HG03354 (cell line): ENCODE measurements around the gene SPRR2G.
"Not testable (repeated sequence)": the region's sequence is repeated elsewhere in the genome, so short reads cannot be mapped to it uniquely, and the experiment has no call there.

Experiments
- ATAC-seq: cut with Tn5 transposase; IDR thresholded peaks from one replicate; pipeline ENCODE4 v1.9.1; 2021; ENCODE audit warnings: mild to moderate bottlenecking; ENCODE audit not compliant: unreplicated experiment, poor library complexity, severe bottlenecking

SPRR2G gene

DNA sequence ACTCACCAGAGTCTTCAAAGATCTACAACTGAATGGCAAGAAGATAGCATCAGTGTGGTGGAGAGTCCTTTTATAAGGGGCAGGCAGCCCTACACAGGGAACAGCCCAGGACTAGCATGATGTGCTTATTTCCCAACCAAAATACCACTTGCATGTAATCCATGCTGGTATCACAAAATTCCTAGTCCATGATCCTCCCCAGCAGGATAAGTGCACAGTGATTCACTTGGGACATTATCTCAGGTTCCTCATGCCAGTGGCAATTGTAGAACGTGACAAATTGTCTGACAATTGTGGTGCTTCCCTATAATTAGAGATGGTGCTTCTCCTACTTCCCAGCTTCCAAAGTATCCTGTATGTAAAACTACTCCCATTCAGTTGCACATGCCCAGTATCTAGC, at the start of gene SPRR2G:
Gene SPRR2G (minus strand): TSS at position 45 of the 400 bp plus-strand sequence. CDS start 780 bp downstream, outside the sequence.
- ATAC-seq = no peak

DNA sequence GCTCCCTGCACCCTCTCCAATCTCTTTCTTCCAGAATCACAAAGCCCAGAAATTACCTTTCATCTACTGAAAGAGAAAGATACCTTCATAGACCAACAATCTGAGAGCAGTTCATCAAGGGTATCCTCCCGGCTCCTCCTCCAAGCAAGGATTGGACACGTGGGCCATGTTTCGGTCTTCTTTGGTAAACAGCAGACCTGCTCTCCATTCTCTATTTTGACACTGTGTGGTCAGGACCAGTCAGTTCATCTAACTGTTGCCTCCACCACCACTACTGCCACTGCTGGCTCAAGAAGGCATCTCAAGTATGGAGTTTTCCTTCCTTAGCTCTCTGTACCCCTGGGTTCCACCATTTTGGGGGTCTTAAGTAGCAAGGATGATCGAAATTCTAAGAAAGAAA, 44.5 kb upstream of the SPRR2G start:
- ATAC-seq = no peak

DNA sequence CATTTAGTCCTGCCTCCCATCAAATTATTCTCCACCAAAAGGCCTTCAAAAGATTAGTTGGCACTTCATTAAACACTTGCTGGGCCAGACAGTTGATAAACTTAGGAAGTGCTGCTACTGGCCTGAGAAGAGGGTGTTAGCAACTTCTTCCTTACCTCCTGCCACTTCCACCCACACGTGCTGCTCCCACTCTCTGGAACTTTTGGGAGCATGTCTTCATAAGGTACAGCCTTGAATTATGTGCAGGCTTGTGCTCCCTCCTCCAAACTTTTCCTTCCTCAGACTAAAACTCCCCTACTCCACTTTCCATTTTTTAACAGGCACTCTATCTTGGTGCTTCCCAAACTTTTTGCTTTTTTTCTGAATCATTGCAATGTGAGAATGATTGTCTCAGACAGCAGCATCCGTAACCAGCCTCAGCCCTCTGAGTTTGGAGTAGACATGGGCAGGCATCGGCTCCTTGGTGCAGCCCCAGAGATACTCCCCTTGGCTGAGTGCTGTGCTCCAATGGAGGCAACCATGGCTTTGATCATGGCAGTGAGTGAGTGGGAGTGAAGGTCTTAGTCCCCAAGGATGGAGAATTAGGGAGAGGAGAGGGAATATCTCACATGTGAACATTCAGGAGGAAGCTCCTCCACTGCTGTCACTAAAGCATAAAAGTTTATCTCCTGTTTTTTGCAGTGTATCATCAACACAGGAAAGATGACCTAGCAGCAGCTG, 43.8 kb upstream of the SPRR2G start:
- no peak for ATAC-seq

DNA sequence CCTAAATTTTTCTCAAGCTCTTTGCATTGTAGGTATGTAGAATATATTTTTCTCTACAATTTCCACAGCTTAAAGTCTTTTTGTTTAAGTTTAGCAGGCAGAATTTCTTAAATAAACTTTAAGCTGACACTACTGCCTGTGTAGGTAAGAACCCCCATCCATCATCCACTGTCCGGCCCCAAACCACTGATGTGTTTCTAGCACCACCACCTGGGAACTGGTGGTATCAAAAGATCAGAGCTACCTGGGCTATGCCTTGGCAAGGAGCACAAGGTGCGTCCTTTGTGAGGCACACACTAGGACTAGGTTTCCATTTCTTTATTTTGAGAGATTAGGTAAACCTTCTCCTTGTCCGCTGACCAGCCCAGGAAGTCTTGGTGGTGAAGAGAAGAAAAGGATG, 42.0 kb upstream of the SPRR2G start:
- ATAC-seq = no peak

DNA sequence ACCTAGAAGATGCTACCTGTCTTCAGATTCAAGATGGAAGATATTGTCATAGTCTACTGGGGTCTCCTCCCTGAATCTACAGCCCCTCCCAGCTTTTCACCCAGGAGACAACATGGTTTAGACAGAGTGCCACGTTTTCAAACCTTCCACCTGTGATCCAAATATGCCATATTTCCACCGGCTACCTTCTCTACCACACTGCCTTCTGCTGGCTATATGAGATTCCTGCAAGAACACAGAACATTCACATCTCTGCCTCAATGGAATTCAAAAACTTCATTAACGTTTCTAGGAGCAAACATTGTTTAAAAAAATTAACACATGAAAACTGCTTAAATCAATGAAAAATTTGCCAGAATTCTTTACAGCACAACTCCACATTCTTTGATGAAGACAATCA, 39.7 kb upstream of the SPRR2G start:
- no peak for ATAC-seq

DNA sequence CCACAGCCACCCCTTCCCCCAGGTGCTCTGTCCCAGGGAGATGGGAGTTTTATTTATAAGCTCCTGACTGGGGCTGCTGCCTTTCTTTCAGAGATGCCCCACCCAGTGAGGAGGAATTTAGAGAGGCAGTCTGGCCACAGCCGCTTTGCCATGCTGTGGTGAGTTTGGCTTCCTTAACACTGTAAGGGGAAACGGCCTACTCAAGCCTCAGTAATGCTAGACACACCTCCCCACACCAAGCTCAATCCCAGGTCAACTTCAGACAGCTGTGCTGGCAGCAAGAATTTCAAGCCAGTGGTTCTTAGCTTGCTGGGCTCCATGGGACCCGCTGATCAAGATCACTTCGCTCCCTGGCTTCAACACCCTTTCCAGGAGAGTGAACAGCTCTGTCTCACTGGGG, 37.6 kb upstream of the SPRR2G start:
- ATAC-seq = not testable (repeated sequence)

DNA sequence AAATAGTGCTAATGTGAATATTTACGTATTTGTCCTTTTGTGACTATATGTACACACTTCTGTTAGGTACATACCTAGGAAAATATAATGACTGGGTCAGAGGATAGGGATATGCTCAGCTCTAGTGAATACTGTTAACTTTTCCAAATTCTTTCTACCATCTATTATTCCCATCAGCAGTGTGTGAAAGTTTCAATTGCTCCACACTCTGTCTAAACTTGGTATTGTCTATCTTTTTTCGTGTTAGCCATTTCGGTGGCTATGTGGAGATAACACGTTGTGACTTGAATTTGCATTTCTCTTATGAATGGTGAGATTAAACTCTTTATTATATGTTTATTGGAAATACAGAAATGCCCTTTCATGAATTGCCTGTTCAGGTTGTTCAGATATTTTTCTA, 29.9 kb upstream of the SPRR2G start:
- ATAC-seq = no peak

DNA sequence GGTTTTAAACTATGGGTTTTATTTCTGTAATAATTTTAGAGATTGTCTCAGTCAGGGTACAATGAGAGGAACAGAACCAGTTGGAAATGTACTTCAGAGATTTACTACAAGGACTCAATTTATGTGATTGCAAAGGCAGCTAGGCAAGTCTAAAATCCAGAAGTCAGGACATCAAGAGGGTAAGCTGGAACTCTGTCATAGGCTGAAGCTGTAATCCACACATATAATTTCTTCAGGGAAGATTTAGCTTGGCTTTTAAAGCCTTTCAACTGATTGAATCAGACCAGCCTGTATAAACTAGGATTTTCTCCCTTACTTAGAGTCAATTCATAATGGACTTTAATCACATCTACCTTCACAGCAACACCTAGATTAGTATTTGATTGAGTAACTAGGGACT, 28.2 kb upstream of the SPRR2G start:
- ATAC-seq = no peak

DNA sequence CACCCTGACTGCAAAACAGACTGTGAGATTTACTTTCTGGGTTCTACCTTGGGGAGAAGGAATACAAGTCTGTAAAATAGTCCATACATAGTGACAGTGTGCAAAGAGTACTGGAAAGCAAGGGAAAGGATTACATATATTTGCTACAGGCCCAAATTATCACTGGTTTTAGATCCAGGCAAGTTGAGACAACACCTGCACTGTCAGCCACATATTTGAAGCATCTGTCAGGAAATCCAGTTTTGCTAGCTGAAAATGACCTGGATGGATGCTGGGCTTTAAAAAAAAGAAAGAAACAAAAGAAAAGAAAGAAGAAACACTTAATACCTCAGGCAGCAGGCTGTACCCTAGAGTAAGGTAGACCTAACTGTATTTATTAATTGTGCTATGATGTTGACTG, 23.9 kb upstream of the SPRR2G start:
- ATAC-seq = no peak

DNA sequence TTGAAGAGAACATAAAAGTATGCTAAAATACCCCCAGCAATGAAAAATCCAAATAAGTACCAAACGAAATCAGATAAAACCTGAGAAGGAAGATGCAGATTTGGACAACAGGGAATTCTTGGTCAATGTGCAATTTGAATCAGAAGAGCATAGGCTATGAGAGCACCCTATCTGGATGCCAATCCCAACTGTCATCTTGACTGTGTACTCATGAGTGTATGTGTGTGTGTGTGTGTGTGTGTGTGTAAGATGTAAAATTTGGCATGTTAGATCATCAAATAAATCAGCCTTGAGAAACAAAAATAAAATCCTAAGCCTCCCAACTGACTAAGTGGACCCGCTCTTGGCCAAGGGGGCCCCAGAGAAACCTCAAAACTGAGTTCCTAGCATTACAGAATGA, 18.0 kb upstream of the SPRR2G start:
- ATAC-seq = no peak

DNA sequence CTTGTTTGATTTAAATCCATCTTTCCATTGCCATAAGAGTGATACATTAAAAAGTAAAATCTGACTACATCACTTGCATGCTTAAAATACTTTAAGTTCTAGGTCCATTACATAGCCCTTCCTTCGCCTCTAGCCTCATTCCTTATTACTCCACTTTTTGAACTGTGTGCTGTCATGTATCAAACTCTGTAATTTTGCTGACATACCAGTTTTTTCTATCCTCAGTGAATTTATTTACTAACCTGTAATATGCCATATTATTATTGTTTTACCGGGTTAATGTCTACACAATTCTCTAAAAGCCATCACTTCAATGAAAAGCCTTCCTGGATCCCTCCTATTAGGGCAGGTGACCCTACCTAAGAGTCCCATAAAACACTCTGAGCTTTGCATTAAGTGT, 4.9 kb upstream of the SPRR2G start:
- ATAC-seq = no peak

DNA sequence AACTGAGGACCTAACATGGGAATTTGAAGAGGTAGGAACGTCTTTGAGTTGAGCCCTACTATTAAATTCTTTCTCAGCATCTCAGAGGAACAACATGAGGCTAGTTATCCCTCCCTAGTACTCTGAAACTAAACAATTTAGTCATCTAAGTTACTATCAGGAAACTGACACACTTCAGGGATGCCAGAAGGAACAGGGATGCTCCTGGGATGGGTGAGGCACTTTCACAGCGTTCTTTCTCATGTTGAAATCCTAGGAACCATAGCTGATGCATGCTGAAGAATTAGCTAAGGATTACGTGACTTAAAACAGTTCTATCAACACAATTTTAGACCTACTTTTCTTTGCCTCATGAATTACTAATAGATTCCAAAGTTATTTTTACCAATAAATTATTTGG, 1.8 kb upstream of the SPRR2G start:
- no peak for ATAC-seq

DNA sequence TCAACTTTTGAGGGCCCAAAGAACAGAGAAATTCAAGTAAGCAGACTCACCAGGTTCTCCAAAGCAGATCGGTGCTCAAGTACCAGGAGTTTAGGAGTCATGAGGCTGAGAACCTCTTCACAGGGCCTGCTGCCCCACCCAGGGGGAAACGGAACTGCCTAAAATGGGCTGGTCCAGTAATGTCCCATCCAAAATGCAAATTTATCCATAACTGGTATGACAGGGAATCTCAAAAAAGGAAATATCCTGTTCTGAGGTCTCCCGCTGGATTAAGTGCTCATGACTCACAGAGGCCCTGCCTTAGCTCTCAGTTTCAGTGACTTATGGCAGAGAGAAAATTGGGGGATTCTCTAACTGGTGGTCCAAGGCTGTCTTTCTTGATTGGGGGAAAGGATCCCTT, 9.3 kb downstream of the SPRR2G start:
- ATAC-seq = no peak

DNA sequence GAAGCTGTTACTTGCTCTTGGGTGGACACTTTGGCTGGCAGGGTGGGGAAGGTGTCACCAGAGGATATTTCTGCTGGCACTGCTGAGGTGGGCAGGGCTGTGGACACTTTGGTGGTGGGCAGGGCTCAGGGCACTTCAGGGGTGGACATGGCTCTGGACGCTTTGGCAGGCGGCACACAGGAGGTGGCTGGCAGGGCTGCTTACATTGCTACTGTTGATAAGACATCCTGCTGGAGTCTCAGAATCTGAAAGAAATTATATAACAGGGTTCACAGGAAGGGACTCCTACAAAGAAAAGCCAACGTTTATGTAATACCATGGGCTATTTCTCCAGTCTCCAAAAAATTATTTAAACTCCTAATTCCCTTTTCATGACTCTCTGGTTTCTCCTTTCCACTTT, 10.2 kb downstream of the SPRR2G start:
- ATAC-seq = no peak

DNA sequence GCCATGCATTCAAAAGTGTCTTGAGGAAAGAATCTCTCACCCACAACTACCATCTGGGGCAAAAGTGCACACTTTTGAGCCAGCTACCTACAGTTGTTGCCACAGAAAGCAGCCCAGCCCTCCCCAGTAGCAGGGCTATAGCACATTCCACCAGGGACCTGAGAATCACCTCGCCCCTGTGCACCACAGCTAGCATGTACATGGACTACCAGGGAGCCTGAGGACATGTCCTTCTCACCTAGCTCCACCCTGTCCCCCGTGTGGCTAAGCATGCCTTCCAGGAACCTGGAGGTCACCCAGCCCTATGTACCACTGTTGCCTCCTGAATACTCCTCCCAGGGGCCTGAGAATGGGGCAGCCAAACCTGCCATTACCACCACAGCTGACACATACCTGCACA, 16.9 kb downstream of the SPRR2G start:
- no peak for ATAC-seq

DNA sequence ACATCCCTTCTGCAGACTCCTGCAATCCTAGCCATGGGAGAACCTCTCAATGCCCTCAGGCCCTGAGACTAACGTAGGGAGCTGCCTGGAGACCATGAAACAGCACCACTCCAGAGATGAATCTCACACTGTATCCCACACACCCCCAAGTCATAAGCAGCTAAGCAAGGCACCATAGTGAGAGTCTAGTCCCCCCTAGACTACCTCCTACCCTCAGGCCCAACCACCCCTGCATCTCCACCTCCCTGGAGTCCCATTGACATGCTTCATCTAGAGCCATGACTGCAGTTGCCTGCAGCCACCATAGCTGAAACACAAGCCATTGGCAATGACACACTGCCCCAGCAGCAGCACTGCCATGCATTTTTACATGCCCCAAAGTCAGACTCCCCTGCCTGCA, 17.4 kb downstream of the SPRR2G start:
- ATAC-seq = no peak

DNA sequence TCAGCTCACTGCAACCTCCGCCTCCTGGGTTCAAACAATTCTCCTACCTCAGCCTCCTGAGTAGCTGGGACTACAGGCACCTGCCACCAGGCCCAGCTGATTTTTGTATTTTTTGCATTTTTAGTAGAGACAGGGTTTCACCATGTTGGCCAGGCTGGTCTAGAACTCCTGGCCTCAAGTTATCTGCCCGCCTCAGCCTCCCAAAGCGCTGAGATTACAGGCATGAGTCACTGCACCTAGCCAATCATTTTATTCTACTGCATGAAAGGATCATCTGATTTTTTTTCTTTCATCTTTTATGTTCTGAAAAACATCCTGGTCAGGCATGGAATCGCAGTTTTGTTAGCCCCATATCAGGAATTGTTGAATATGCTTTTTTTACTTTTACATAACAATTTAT, 22.0 kb downstream of the SPRR2G start:
- not testable (repeated sequence) for ATAC-seq

DNA sequence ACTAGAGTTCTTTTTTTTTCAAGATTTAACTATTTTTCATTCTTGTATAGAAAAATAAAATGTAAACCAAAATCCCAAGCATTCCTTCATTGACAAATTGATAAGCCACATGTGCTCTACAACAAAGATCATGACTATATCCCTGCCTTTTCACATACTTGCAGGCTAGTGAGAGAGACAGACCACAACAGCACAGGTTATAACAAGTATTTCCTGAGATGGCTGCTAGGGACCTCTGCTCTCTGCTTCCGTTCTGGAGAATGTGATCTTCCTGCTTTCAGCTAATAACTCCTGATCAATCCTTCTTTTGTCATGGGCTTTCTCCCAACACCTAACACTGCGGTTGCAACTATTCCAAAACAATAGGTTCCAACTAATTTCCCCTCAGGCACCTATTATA, 23.4 kb downstream of the SPRR2G start:
- no peak for ATAC-seq

DNA sequence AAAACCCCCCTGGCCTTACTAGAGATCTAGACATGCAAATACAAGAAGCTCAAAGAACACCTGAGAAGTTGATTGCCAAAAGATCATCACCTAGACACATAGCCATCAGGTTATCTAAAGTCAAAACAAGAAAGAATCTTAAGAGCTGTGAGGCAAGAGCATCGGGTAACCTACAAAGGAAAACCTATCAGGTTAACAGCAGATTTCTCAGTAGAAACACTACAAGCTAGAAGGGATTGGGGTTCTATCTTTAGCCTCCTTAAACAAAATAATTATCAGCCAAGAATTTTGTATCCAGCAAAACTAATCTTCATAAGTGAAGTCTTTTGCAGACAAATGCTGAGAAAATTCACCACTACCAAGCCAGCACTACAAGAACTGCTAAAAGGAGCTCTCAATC, 25.2 kb downstream of the SPRR2G start:
- no peak for ATAC-seq

DNA sequence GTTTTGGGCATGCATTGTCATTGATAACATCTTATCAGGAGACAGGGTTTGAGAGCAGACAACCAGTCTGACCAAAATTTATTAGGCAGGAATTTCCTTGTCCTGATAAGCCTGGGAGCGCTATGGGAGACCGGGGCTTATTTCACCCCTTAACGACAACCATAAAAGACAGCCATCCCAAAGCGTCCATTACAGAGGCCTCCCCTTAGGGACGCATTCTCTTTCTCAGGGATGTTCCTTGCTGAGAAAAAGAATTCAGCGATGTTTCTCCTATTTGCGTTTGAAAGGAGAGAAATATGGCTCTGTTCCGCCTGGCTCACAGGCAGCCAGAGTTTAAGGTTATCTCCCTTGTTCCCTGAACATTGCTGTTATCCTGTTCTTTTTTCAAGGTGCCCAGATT, 26.9 kb downstream of the SPRR2G start:
- not testable (repeated sequence) for ATAC-seq

DNA sequence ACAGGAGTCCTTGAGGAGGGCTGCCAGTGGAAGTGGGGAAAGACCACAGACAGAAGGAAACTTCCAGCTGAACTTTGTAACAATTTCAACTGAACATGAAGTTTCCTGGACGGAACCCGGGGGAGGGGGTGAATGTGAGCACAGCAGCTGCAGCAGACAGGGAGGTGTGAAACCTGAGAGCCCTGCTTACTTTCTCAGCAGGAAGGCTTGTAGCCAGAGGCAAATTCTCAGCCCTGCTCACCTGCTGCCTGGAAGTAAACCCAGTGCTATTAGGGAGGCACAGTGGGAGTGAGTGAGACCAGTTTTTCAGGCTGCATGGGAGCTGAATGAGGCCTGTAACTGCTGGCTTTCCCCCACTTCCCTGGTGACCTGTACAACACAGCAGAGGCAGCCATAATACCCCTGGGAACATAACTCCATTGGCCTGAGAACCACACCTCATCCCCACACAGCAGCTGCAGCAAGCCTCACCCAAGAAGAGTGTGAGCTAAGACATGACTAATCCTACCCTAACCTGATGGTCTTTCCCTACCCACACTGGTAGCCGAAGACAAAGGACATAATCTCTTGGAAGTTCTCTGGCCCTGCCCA, 27.8 kb downstream of the SPRR2G start:
- ATAC-seq = no peak

DNA sequence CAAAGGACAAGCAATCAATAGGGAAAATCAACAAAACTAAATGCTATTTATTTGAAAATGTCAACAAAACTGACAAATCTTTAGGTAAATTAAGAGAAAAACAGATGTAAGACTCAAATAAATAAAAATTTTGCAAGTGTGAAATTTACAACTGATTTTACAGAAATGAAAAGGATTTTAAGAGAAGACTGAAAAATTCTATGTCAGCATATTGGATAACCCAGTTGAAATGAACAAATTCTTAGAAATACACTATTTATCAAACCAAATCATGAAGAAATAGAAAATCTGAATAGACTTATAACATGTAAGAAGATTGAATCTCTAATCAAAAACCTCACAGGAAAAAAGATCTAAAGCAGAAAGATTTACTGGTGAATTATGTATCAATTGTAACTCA, 29.7 kb downstream of the SPRR2G start:
- no peak for ATAC-seq
